A549 (cell line): ENCODE data around the gene ITGA7.

Experiments
- CTCF ChIP-seq: fragments of >200 bp; sonication (Bioruptor Twin); formaldehyde crosslinking; IDR thresholded peaks from 3 replicates; pipeline ENCODE4 v1.5.1; 2016
- POLR2A ChIP-seq: IDR thresholded peaks from 2 replicates; pipeline ENCODE4 v1.6.1; 2012; ENCODE audit warnings: mild to moderate bottlenecking, low read length
- RAD21 ChIP-seq, 2 experiments: fragments of >200 bp in 1 of 2; sonication (Bioruptor Twin) in 1 of 2; formaldehyde crosslinking in 1 of 2; IDR thresholded peaks in 1 of 2; conservative IDR thresholded peaks in 1 of 2; 2 replicates in 1 of 2; 3 replicates in 1 of 2; pipeline ENCODE4 v1.6.1; 2012 to 2018; ENCODE audit warnings: inconsistent platforms in 1 of 2
- ZFP36 ChIP-seq: fragments of 450-650 bp; IDR thresholded peaks from 2 replicates; pipeline ENCODE4 v1.6.1; 2014; ENCODE audit warnings: borderline replicate concordance; ENCODE audit not compliant: partially characterized antibody

- TF ChIP-seq CTCF = no peak
- TF ChIP-seq POLR2A = no peak
- TF ChIP-seq ZFP36 = no peak
- TF ChIP-seq RAD21 (conservative IDR thresholded peaks at IDR 0.05 in 1 of 2, IDR thresholded peaks at IDR 0.05 in 1 of 2) = no peak
Measured at GRCh38 chr12:55746174-55746912, 38.6 kb upstream of the ITGA7 start.
